Mucosa of rectum (tissue), 2 donors: ENCODE data around the gene C2orf92.

Source experiments
- H3K27ac ChIP-seq, 2 donors: one replicate each; pipeline ENCODE4 v1.7.0; 2013; ENCODE audit warnings: inconsistent platforms in 2 of 2, low read depth in 2 of 2, low read length in 2 of 2
- H3K27me3 ChIP-seq, 2 donors: one replicate each; pipeline ENCODE4 v1.7.0; 2013; ENCODE audit warnings: low read length in 2 of 2; ENCODE audit not compliant: control insufficient read depth in 2 of 2, insufficient read depth in 2 of 2
- H3K36me3 ChIP-seq, 2 donors: one replicate each; pipeline ENCODE4 v1.7.0; 2013; ENCODE audit warnings: low read length in 2 of 2; ENCODE audit not compliant: control insufficient read depth in 2 of 2, insufficient read depth in 2 of 2
- H3K4me1 ChIP-seq, 2 donors: one replicate each; pipeline ENCODE4 v1.7.0; 2013; ENCODE audit warnings: low read length in 2 of 2, mild to moderate bottlenecking in 1 of 2; ENCODE audit not compliant: control insufficient read depth in 2 of 2, insufficient read depth in 2 of 2
- H3K4me3 ChIP-seq, 2 donors: one replicate each; pipeline ENCODE4 v1.7.0; 2013; ENCODE audit warnings: low read length in 2 of 2
- H3K9ac ChIP-seq, 2 donors: one replicate each; pipeline ENCODE4 v1.7.0; 2013; ENCODE audit warnings: low read length in 2 of 2, low read depth in 1 of 2, mild to moderate bottlenecking in 1 of 2
- H3K9me3 ChIP-seq, 2 donors: one replicate each; pipeline ENCODE4 v1.7.0; 2013; ENCODE audit warnings: low read length in 2 of 2; ENCODE audit not compliant: control insufficient read depth in 2 of 2
- donor health status: healthy.
- donor health status: Normal muscosa, but diverticular disease.

The C2orf92 gene

DNA sequence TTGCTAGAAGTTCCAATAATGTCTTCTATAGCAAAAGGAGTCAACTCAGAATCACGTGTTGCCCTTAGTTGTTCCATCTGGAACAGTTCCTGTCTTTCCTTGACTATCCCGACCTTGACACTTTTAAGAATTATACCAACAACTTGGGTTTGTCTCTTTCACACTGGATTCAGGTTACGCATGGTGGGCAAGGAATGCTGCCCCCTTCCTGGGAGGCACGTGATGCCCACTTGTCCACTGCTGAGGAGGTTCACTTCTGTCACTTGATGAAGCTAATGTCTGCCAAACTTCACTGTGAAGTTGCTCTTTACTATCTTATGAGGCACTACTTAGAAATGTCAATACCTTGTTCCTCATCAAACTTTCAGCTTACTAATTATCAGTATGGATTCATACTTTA is 18.4 kb upstream of the C2orf92 start:
- Histone ChIP-seq H3K27ac (peak overlapping the region in 1 of 2 donors; percentile 72), H3K4me1 (peaks cover 19 to 27% of the 10 kb centered on the region in 2 donors), H3K9me3 (no peaks in the 10 kb centered on the region), H3K27me3 (no peaks in the 10 kb centered on the region), H3K4me3 (no peak overlapping the region), H3K9ac (no peak overlapping the region), H3K36me3 (peaks cover 31 to 43% of the 10 kb centered on the region in 2 donors)

- H3K27ac ChIP-seq: no peak overlapping the region
- H3K4me1 ChIP-seq: peaks cover 6 to 14% of the 10 kb centered on the region in 2 donors
- no peak overlapping the region for H3K9ac ChIP-seq
- no peak overlapping the region for H3K4me3 ChIP-seq
- no peaks in the 10 kb centered on the region for H3K9me3 ChIP-seq
- no peaks in the 10 kb centered on the region for H3K27me3 ChIP-seq
- peaks cover 41 to 49% of the 10 kb centered on the region in 2 donors for H3K36me3 ChIP-seq
Measured at GRCh38 chr2:97653473-97653872, 16.0 kb upstream of the C2orf92 start.

DNA sequence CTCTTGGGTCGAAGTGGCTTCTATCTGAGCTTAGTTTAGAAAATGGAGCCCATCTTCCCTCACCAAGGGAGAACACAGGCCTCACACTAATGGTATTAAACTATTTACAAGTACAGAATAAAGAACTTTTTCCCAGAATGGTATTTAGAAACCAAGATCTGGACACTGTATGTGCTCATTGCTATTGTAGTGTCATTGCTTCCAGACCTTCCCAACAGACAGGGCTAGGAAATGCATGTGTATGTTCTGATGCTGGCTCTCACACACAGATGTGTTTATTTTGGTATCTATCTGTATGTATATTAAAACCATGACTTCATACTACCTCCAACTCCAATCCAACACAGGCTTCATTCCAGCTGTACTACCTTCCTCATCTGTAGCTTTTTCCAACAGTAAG is 15.6 kb upstream of the C2orf92 start:
- peaks cover 6 to 11% of the 10 kb centered on the region in 2 donors for H3K4me1 ChIP-seq
- peaks cover 41 to 48% of the 10 kb centered on the region in 2 donors for H3K36me3 ChIP-seq
- H3K27ac ChIP-seq: no peak overlapping the region

GRCh38 chr2:97654309-97654708 is 15.2 kb upstream of the C2orf92 start:
- Histone ChIP-seq H3K27me3 (no peaks in the 10 kb centered on the region), H3K4me1 (peaks cover 6 to 7% of the 10 kb centered on the region in 2 donors), H3K9ac (no peak overlapping the region), H3K36me3 (peaks cover 40 to 48% of the 10 kb centered on the region in 2 donors), H3K27ac (no peak overlapping the region), H3K9me3 (no peaks in the 10 kb centered on the region), H3K4me3 (no peak overlapping the region)

More for the DNA sequence above, 15.6 kb upstream of the C2orf92 start:
- Histone ChIP-seq H3K27me3 (no peaks in the 10 kb centered on the region), H3K9ac (no peak overlapping the region), H3K9me3 (no peaks in the 10 kb centered on the region), H3K4me3 (no peak overlapping the region)

DNA sequence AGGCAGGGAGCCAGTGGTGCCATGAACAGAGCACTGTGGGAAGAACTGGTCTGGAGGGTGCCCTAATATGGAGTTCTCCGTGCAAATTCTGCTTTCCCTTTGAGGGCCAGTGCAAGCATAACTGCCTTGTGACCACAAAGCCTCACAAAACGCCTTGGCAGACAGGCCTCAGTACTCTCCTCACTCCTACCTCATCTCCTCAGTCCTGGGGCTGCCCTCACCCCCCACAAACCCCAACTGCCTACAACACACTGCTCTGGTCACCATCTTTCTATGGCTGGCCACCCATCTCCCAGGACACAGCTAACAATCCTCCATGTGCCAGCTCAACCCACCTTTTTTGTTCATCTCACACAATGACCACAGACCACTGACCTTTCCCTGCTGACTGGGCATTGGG is 14.7 kb upstream of the C2orf92 start:
- Histone ChIP-seq H3K9me3 (no peaks in the 10 kb centered on the region), H3K27ac (no peak overlapping the region), H3K27me3 (no peaks in the 10 kb centered on the region), H3K4me1 (peaks cover 2% of the 10 kb centered on the region in 2 donors), H3K4me3 (no peak overlapping the region), H3K36me3 (peaks cover 38 to 46% of the 10 kb centered on the region in 2 donors), H3K9ac (no peak overlapping the region)

- H3K36me3 ChIP-seq: peaks cover 40 to 51% of the 10 kb centered on the region in 2 donors
- no peaks in the 10 kb centered on the region for H3K4me1 ChIP-seq
Measured at GRCh38 chr2:97656129-97656755, 13.3 kb upstream of the C2orf92 start.

DNA sequence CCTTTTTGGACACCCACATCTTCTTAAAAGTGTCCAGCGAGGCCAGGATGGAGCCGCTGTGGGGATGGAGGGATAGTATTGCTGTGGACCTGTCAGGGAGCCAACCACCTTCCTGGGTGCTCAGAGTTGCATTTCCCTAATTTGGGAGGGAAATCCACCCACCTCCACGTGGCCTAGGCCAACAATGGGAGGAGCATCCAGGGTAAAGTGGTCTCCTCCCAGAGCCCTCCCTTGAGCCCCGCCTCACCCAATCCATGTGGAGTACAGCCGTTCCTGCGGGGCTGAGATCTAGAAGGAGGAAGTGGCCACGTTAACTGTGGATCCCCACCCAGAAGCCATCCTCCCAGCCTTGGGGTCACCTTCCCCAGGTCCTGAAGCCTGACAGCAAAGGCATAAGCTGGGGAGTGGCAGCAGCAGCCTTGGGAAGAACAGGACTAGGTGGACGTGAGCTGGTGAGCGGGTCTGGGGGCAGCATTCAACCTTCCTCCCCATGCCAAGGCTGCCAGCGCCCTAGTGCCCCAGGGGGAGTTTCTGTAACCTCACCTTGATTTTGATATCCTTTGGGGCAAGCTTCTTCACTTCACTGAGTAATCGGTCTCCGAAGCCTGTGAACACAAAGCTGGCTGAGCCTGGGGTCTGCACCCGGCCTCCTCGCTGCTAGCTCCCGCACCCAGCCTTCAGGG is 12.5 kb upstream of the C2orf92 start:
- no peaks in the 10 kb centered on the region for H3K27me3 ChIP-seq
- no peaks in the 10 kb centered on the region for H3K9me3 ChIP-seq
- peaks cover 40 to 51% of the 10 kb centered on the region in 2 donors for H3K36me3 ChIP-seq
- no peak overlapping the region for H3K27ac ChIP-seq
- H3K4me1 ChIP-seq: peaks cover 4 to 5% of the 10 kb centered on the region in 2 donors
- H3K4me3 ChIP-seq: no peak overlapping the region
- H3K9ac ChIP-seq: no peak overlapping the region

More at GRCh38 chr2:97656129-97656755, 13.3 kb upstream of the C2orf92 start:
- Histone ChIP-seq H3K27me3 (no peaks in the 10 kb centered on the region), H3K27ac (no peak overlapping the region), H3K9me3 (no peaks in the 10 kb centered on the region), H3K4me3 (no peak overlapping the region), H3K9ac (no peak overlapping the region)

- Histone ChIP-seq H3K36me3 (peaks cover 40 to 51% of the 10 kb centered on the region in 2 donors), H3K4me1 (peaks cover 14 to 15% of the 10 kb centered on the region in 2 donors), H3K27me3 (no peaks in the 10 kb centered on the region), H3K27ac (no peak overlapping the region), H3K9me3 (no peaks in the 10 kb centered on the region), H3K4me3 (no peak overlapping the region), H3K9ac (no peak overlapping the region)
Measured at GRCh38 chr2:97657986-97658690, 11.4 kb upstream of the C2orf92 start.

DNA sequence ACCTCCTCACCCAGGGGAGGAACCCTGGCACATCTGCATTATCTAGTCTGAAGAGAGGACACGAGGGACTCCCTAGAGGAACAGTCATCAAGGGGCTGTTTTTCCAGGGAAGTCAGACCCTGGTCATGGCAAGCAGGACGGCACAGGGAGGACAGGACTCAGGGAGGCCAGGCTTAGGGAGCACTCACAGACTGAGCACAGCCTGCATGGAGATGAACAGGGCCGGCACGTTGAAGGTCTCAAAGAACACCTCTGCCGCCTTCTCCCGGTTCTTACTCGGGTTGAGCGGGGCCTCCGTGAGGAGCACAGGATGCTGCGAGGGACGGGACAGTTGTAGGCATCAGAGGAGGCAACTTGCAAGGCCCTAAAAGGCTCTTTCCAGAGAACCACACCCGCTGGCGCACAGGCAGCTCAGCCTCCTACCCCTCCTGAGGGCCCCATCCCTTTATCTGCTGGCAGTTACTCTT is 10.8 kb upstream of the C2orf92 start:
- H3K9ac ChIP-seq: no peak overlapping the region
- no peak overlapping the region for H3K4me3 ChIP-seq
- peaks cover 40 to 51% of the 10 kb centered on the region in 2 donors for H3K36me3 ChIP-seq
- H3K9me3 ChIP-seq: no peaks in the 10 kb centered on the region
- no peaks in the 10 kb centered on the region for H3K27me3 ChIP-seq
- H3K4me1 ChIP-seq: peaks cover 14 to 16% of the 10 kb centered on the region in 2 donors
- H3K27ac ChIP-seq: no peak overlapping the region
